Adipocyte (in vitro differentiated cells): ENCODE measurements around the gene ZBTB14.

ENCODE experiments used
- DNase-seq: peaks from one replicate; pipeline ENCODE4 v3.0.0-alpha.2; 2015; ENCODE audit warnings: low read depth
- H3K27me3 ChIP-seq: replicated peaks from 2 replicates; pipeline ENCODE4 v1.7.0; 2013; ENCODE audit warnings: mild to moderate bottlenecking, low read length, moderate library complexity; ENCODE audit not compliant: control insufficient read depth, insufficient read depth
- H3K36me3 ChIP-seq: 2 replicates; pipeline ENCODE4 v1.7.0; 2013; ENCODE audit warnings: low read length, mild to moderate bottlenecking, moderate library complexity; ENCODE audit not compliant: control insufficient read depth, insufficient read depth, severe bottlenecking
- H3K4me1 ChIP-seq: 2 replicates; pipeline ENCODE4 v1.7.0; 2013; ENCODE audit warnings: mild to moderate bottlenecking, low read length, moderate library complexity; ENCODE audit not compliant: control insufficient read depth, insufficient read depth
- H3K4me3 ChIP-seq: 2 replicates; pipeline ENCODE4 v1.7.0; 2013; ENCODE audit warnings: mild to moderate bottlenecking, low read length, moderate library complexity
- H3K9ac ChIP-seq: 2 replicates; pipeline ENCODE4 v1.7.0; 2013; ENCODE audit warnings: mild to moderate bottlenecking, low read length, moderate library complexity
- H3K9me3 ChIP-seq: 2 replicates; pipeline ENCODE4 v1.7.0; 2013; ENCODE audit warnings: mild to moderate bottlenecking, low read length, moderate library complexity; ENCODE audit not compliant: control insufficient read depth

ZBTB14 gene

GRCh38 chr18:5303636-5304035 is 8.1 kb upstream of the ZBTB14 start:
- DNase-seq, result no peak
- Histone ChIP-seq H3K27me3 (no peaks in the 10 kb centered on the region), H3K36me3 (no peaks in the 10 kb centered on the region), H3K9me3 (no peaks in the 10 kb centered on the region), H3K9ac (no peak overlapping the region), H3K4me1 (no peaks in the 10 kb centered on the region), H3K4me3 (no peak overlapping the region)

- Histone ChIP-seq H3K36me3 (no peaks in the 10 kb centered on the region), H3K27me3 (no peaks in the 10 kb centered on the region)
These were observed 7.1 kb upstream of the ZBTB14 start for GRCh38 chr18:5302606-5303005.

GRCh38 chr18:5300476-5301010 is 5.0 kb upstream of the ZBTB14 start:
- Histone ChIP-seq H3K9ac (no peak overlapping the region), H3K36me3 (no peaks in the 10 kb centered on the region), H3K4me1 (peaks cover 5% of the 10 kb centered on the region)

More at GRCh38 chr18:5302606-5303005, 7.1 kb upstream of the ZBTB14 start:
- DNase-seq, result no peak
- no peak overlapping the region for H3K9ac ChIP-seq
- no peaks in the 10 kb centered on the region for H3K4me1 ChIP-seq
- H3K9me3 ChIP-seq, result no peaks in the 10 kb centered on the region
- H3K4me3 ChIP-seq, result no peak overlapping the region

GRCh38 chr18:5298156-5298852 is 2.8 kb upstream of the ZBTB14 start:
- no peak for DNase-seq
- no peaks in the 10 kb centered on the region for H3K27me3 ChIP-seq
- H3K4me1 ChIP-seq, result peaks cover 10% of the 10 kb centered on the region
- no peaks in the 10 kb centered on the region for H3K9me3 ChIP-seq
- no peak overlapping the region for H3K9ac ChIP-seq
- H3K36me3 ChIP-seq, result no peaks in the 10 kb centered on the region
- no peak overlapping the region for H3K4me3 ChIP-seq

More at GRCh38 chr18:5300476-5301010, 5.0 kb upstream of the ZBTB14 start:
- H3K27me3 ChIP-seq, result no peaks in the 10 kb centered on the region
- H3K9me3 ChIP-seq, result no peaks in the 10 kb centered on the region
- no peak for DNase-seq
- no peak overlapping the region for H3K4me3 ChIP-seq

- H3K36me3 ChIP-seq, result no peaks in the 10 kb centered on the region
- DNase-seq, result no peak
- no peaks in the 10 kb centered on the region for H3K9me3 ChIP-seq
- no peak overlapping the region for H3K4me3 ChIP-seq
- H3K4me1 ChIP-seq, result peaks cover 10% of the 10 kb centered on the region
- no peaks in the 10 kb centered on the region for H3K27me3 ChIP-seq
- H3K9ac ChIP-seq, result no peak overlapping the region
These were observed 2.1 kb upstream of the ZBTB14 start for GRCh38 chr18:5297597-5297996.

GRCh38 chr18:5296706-5297320 is 1.3 kb upstream of the ZBTB14 start:
- DNase-seq, result peak; percentile 92
- no peaks in the 10 kb centered on the region for H3K27me3 ChIP-seq

GRCh38 chr18:5295981-5296705 is 617 bp upstream of the ZBTB14 start:
- peaks cover 10% of the 10 kb centered on the region for H3K4me1 ChIP-seq
- DNase-seq, result peak; percentile 98
- no peaks in the 10 kb centered on the region for H3K9me3 ChIP-seq
- H3K9ac ChIP-seq, result peak overlapping the region; percentile 96
- peaks cover 8% of the 10 kb centered on the region for H3K36me3 ChIP-seq
- no peaks in the 10 kb centered on the region for H3K27me3 ChIP-seq
- peak overlapping the region; percentile 94 for H3K4me3 ChIP-seq

More at GRCh38 chr18:5296706-5297320, 1.3 kb upstream of the ZBTB14 start:
- peak overlapping the region; percentile 94 for H3K4me3 ChIP-seq
- H3K4me1 ChIP-seq, result peaks cover 10% of the 10 kb centered on the region
- peaks cover 1% of the 10 kb centered on the region for H3K36me3 ChIP-seq
- H3K9me3 ChIP-seq, result no peaks in the 10 kb centered on the region
- H3K9ac ChIP-seq, result peak overlapping the region; percentile 96

GRCh38 chr18:5294457-5295230 is 882 bp downstream of the ZBTB14 start:
- Histone ChIP-seq H3K9ac (peak overlapping the region; percentile 96), H3K9me3 (no peaks in the 10 kb centered on the region), H3K4me3 (peak overlapping the region; percentile 95), H3K4me1 (peaks cover 10% of the 10 kb centered on the region), H3K27me3 (no peaks in the 10 kb centered on the region), H3K36me3 (peaks cover 21% of the 10 kb centered on the region)
- DNase-seq, result peak; percentile 72

GRCh38 chr18:5294113-5294456 is 1.4 kb downstream of the ZBTB14 start:
- Histone ChIP-seq H3K4me1 (peaks cover 10% of the 10 kb centered on the region), H3K36me3 (peaks cover 21% of the 10 kb centered on the region), H3K9ac (peak overlapping the region; percentile 96), H3K4me3 (peak overlapping the region; percentile 95), H3K9me3 (no peaks in the 10 kb centered on the region), H3K27me3 (no peaks in the 10 kb centered on the region)
- DNase-seq, result no peak

- H3K4me3 ChIP-seq, result no peak overlapping the region
- H3K36me3 ChIP-seq, result peaks cover 21% of the 10 kb centered on the region
- no peaks in the 10 kb centered on the region for H3K27me3 ChIP-seq
- no peak for DNase-seq
- no peak overlapping the region for H3K9ac ChIP-seq
- H3K4me1 ChIP-seq, result peaks cover 14% of the 10 kb centered on the region
- no peaks in the 10 kb centered on the region for H3K9me3 ChIP-seq
These were observed 7.0 kb downstream of the ZBTB14 start for GRCh38 chr18:5288517-5288935.
